Upper lobe of right lung (tissue), 1 donor: ENCODE measurements around the gene ASPSCR1. TPM values are rescaled to one million over a fixed set of nuclear protein-coding genes. Genes with fewer than 3 reads are reported as not detected.

Experiments
- ATAC-seq: fragments of 200-7000 bp; cut with Tn5 transposase; one replicate; pipeline ENCODE4 v1.9.1; 2020; ENCODE audit warnings: mild to moderate bottlenecking, moderate library complexity
- DNase-seq: peaks from one replicate; pipeline ENCODE4 v3.0.0-alpha.2; 2020
- H3K27ac ChIP-seq: fragments of 200-600 bp; one replicate; pipeline ENCODE4 v1.8.0; 2022
- H3K27me3 ChIP-seq: fragments of 200-600 bp; one replicate; pipeline ENCODE4 v1.8.0; 2022; ENCODE audit warnings: mild to moderate bottlenecking
- H3K36me3 ChIP-seq: fragments of 200-600 bp; one replicate; pipeline ENCODE4 v1.8.0; 2022
- H3K4me1 ChIP-seq: fragments of 200-600 bp; one replicate; pipeline ENCODE4 v1.8.0; 2022
- H3K4me3 ChIP-seq: fragments of 200-600 bp; one replicate; pipeline ENCODE4 v1.8.0; 2022; ENCODE audit warnings: mild to moderate bottlenecking
- H3K9me3 ChIP-seq: fragments of 200-600 bp; one replicate; pipeline ENCODE4 v1.8.0; 2022
- CTCF ChIP-seq: fragments of 200-600 bp; IDR thresholded peaks from one replicate; pipeline ENCODE4 v1.8.0; 2022; ENCODE audit warnings: antibody characterized with exemption
- intact Hi-C: fragments of 100-400 bp; cut with DNase I; formaldehyde crosslinking; loops from one replicate; pipeline ENCODE4 v1.11.0; 2022
- total RNA-seq: library from RNA; stranded (reverse); fragmentation: NEBNext Ultra II Directional; extraction: Animal tissue kit (Norgen Biotek cat#: 25700); gene quantifications from one replicate; pipeline ENCODE4 v1.2.1, GENCODE V29; 2021
- donor health status: DM: no; HTN: yes; CAD: no; lungs with severe emphysema.

ASPSCR1 gene
- total RNA-seq, 1 donor from 2014 or later: 50.3 TPM

- H3K4me1 ChIP-seq: peaks cover 3% of the 10 kb centered on the region
- no peak for ATAC-seq
- H3K27ac ChIP-seq: no peak overlapping the region
- H3K27me3 ChIP-seq: no peaks in the 10 kb centered on the region
- no peaks in the 10 kb centered on the region for H3K36me3 ChIP-seq
- no peak for TF ChIP-seq CTCF
- H3K9me3 ChIP-seq: no peaks in the 10 kb centered on the region
- no peak for DNase-seq
- H3K4me3 ChIP-seq: no peak overlapping the region
- intact Hi-C loops: no loop called here
Observed at GRCh38 chr17:82011617-82012187, 34.3 kb downstream of the ASPSCR1 start.

DNA sequence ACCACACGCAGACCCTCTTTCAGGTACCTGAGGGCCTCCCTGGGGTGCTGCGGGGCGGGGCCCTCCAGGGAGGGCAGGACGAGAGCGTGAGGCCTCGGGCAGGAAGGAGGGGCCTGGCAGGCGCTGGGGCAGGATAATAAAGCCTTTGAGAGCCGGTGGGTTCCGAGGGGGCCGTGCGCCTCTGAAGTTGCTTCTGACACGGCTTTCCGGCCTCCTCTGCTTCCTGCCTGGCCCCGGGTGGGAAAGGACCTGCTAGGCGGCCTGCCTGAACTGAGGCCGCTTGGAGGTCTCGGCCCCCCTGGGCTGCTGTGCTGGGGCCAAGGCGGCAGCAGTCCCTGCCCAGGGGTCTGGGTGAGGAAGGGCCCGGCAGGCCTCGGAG lies 34.8 kb downstream of the ASPSCR1 start:
- Histone ChIP-seq H3K9me3 (no peaks in the 10 kb centered on the region), H3K36me3 (no peaks in the 10 kb centered on the region), H3K27me3 (no peaks in the 10 kb centered on the region), H3K4me3 (no peak overlapping the region), H3K4me1 (peaks cover 3% of the 10 kb centered on the region), H3K27ac (peak overlapping the region; percentile 78)
- DNase-seq: no peak
- intact Hi-C loops: no loop called here
- no peak for TF ChIP-seq CTCF
- ATAC-seq: no peak

GRCh38 chr17:82012640-82013295 lies 35.3 kb downstream of the ASPSCR1 start:
- peak overlapping the region; percentile 16 for H3K4me3 ChIP-seq
- peak; percentile 87 for DNase-seq
- H3K36me3 ChIP-seq: no peaks in the 10 kb centered on the region
- H3K27ac ChIP-seq: peak overlapping the region; percentile 78
- no peaks in the 10 kb centered on the region for H3K27me3 ChIP-seq
- H3K9me3 ChIP-seq: no peaks in the 10 kb centered on the region
- no peak for TF ChIP-seq CTCF
- intact Hi-C loops: no loop called here
- peak; percentile 63 for ATAC-seq
- H3K4me1 ChIP-seq: peaks cover 3% of the 10 kb centered on the region

DNA sequence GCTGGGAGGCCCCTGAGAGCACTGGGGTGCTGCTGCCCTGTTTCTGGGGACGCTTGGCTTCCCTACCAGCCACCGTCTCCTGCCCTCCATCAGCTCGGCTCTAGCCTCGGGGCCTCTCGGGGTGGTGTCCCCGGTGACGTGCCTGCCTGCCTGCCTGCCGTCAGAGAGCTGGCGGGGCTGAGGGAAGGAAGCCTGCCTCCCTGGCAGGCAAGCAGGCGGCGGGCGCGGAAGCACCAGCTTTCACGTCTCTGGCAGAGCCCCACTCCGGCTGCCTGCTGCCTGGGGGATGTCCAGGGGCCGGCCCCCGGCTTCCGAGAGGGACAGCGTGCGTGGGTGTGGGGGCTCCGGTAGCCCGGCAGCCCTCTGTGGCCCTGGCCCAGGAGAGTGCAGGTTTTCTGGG lies 35.9 kb downstream of the ASPSCR1 start:
- DNase-seq (no peak), ATAC-seq (peak; percentile 1)
- peaks cover 3% of the 10 kb centered on the region for H3K4me1 ChIP-seq
- H3K27ac ChIP-seq: peak overlapping the region; percentile 78
- H3K4me3 ChIP-seq: peak overlapping the region; percentile 16
- no peak for TF ChIP-seq CTCF
- no peaks in the 10 kb centered on the region for H3K36me3 ChIP-seq
- intact Hi-C loops: no loop called here
- H3K27me3 ChIP-seq: no peaks in the 10 kb centered on the region
- H3K9me3 ChIP-seq: no peaks in the 10 kb centered on the region

DNA sequence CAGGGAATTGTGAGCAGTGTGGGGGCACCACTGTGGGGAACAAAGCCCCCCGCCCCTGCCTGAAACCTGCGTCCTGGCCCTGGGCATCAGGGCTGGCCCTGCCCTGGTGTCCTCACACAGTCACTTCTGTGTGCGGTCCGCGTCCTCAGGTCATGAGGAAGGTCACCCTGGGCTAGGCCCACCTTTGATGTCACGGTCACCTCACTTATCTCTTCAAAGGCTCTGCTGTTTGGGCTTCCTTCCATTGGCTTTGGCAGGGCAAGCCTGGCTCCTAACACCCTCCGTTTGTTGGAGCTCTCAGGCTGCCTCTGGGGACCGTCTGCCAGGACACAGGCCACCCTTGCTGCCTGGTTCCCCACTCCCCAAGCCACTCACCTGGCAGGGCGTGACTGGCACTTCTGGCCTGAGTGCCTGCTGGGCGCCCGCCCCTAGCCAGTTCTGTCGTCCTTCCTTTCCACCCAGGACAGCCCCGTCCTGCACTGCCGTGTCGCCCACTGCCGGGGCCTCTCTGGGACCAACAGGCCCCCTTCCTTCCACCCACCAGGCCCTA lies 36.4 kb downstream of the ASPSCR1 start:
- ATAC-seq (peak; percentile 58), DNase-seq (peak; percentile 90)
- no peak for TF ChIP-seq CTCF
- Histone ChIP-seq H3K4me1 (peaks cover 3% of the 10 kb centered on the region), H3K27me3 (no peaks in the 10 kb centered on the region), H3K9me3 (no peaks in the 10 kb centered on the region), H3K4me3 (peak overlapping the region; percentile 16), H3K27ac (peak overlapping the region; percentile 78), H3K36me3 (no peaks in the 10 kb centered on the region)
- intact Hi-C loops: no loop called here
